GM21529 (cell line): ENCODE results near the gene RELL1.

Experiments
- ATAC-seq: cut with Tn5 transposase; IDR thresholded peaks from one replicate; pipeline ENCODE4 v1.9.1; 2021; ENCODE audit not compliant: unreplicated experiment

The RELL1 gene

GRCh38 chr4:37641886-37642849 is 44.0 kb downstream of the RELL1 start:
- no peak for ATAC-seq

GRCh38 chr4:37641352-37641751 is 44.8 kb downstream of the RELL1 start:
- no peak for ATAC-seq

GRCh38 chr4:37639551-37640285 is 46.5 kb downstream of the RELL1 start:
- ATAC-seq: no peak

- no peak for ATAC-seq
These were observed 51.0 kb downstream of the RELL1 start for GRCh38 chr4:37635155-37635554.

GRCh38 chr4:37634180-37634579 is 52.0 kb downstream of the RELL1 start:
- no peak for ATAC-seq

GRCh38 chr4:37632836-37633235 is 53.3 kb downstream of the RELL1 start:
- no peak for ATAC-seq

GRCh38 chr4:37631551-37631950 is 54.6 kb downstream of the RELL1 start:
- no peak for ATAC-seq

- ATAC-seq: no peak
These were observed 56.5 kb downstream of the RELL1 start for GRCh38 chr4:37629713-37630112.

- no peak for ATAC-seq
These were observed 57.1 kb downstream of the RELL1 start for GRCh38 chr4:37628977-37629609.

- ATAC-seq: no peak
These were observed 58.9 kb downstream of the RELL1 start for GRCh38 chr4:37627263-37627662.

GRCh38 chr4:37625499-37625898 is 60.7 kb downstream of the RELL1 start:
- no peak for ATAC-seq

- no peak for ATAC-seq
These were observed 62.2 kb downstream of the RELL1 start for GRCh38 chr4:37623940-37624339.

- no peak for ATAC-seq
These were observed 63.1 kb downstream of the RELL1 start for GRCh38 chr4:37623125-37623524.

- ATAC-seq: no peak
These were observed 66.0 kb downstream of the RELL1 start for GRCh38 chr4:37620176-37620575.

- ATAC-seq: no peak
These were observed 70.5 kb downstream of the RELL1 start for GRCh38 chr4:37615720-37616063.

GRCh38 chr4:37615059-37615719 is 71.0 kb downstream of the RELL1 start:
- no peak for ATAC-seq

- no peak for ATAC-seq
These were observed 73.4 kb downstream of the RELL1 start for GRCh38 chr4:37612811-37613210.

- ATAC-seq: no peak
These were observed 76.5 kb downstream of the RELL1 start for GRCh38 chr4:37609626-37610025.

- ATAC-seq: no peak
These were observed 79.2 kb downstream of the RELL1 start for GRCh38 chr4:37607018-37607417.

- no peak for ATAC-seq
These were observed 80.2 kb downstream of the RELL1 start for GRCh38 chr4:37605843-37606565.

- no peak for ATAC-seq
These were observed 81.7 kb downstream of the RELL1 start for GRCh38 chr4:37604461-37604860.
